Naive thymus-derived CD4-positive, alpha-beta T cell (primary cell): ENCODE measurements around the gene GPR107. TPM values are rescaled to one million over a fixed set of nuclear protein-coding genes. Genes with fewer than 3 reads are reported as not detected.

Source experiments
- ATAC-seq: fragments of 150-1000 bp; cut with Tn5 transposase; 2 replicates; pipeline ENCODE4 v1.10.0; 2021; ENCODE audit warnings: mild to moderate bottlenecking, moderate library complexity
- CTCF ChIA-PET: fragments of 350-600 bp; sonication (Branson Sonifier 250); formaldehyde crosslinking; loops from one replicate; lab custom pipeline; 2021; ENCODE audit warnings: antibody characterized with exemption; lab: Charles Lee
- POLR2A ChIA-PET: fragments of 350-600 bp; sonication (Branson Sonifier 250); formaldehyde crosslinking; loops from one replicate; lab custom pipeline; 2021; ENCODE audit warnings: antibody characterized with exemption, inconsistent platforms; lab: Charles Lee
- DNase-seq, 9 donors: peaks; one replicate each; pipeline versions ENCODE4 v3.0.0 to v3.0.0-alpha.2; 2020 to 2022; ENCODE audit warnings: mixed read lengths in 1 of 9
- H3K27ac ChIP-seq: one replicate; pipeline ENCODE4 v1.7.0; 2013; ENCODE audit warnings: mild to moderate bottlenecking, low read depth, low read length, moderate library complexity
- H3K27me3 ChIP-seq, 2 donors: one replicate each; pipeline ENCODE4 v1.7.0; 2013; ENCODE audit warnings: low read length in 2 of 2, mild to moderate bottlenecking in 2 of 2, moderate library complexity in 2 of 2; ENCODE audit not compliant: control insufficient read depth in 2 of 2, insufficient read depth in 2 of 2
- H3K36me3 ChIP-seq, 3 experiments: 1 replicate in 2 of 3; 2 replicates in 1 of 3; pipeline ENCODE4 v1.7.0; 2013; ENCODE audit warnings: low read length in 3 of 3, mild to moderate bottlenecking in 3 of 3, moderate library complexity in 1 of 3; ENCODE audit not compliant: insufficient read depth in 3 of 3, control insufficient read depth in 2 of 3
- H3K4me1 ChIP-seq, 2 donors: one replicate each; pipeline ENCODE4 v1.7.0; 2013; ENCODE audit warnings: low read length in 2 of 2, mild to moderate bottlenecking in 2 of 2, moderate library complexity in 1 of 2; ENCODE audit not compliant: control insufficient read depth in 2 of 2, insufficient read depth in 2 of 2
- H3K4me3 ChIP-seq: 2 replicates; pipeline ENCODE4 v1.7.0; 2013; ENCODE audit warnings: mild to moderate bottlenecking, low read length
- H3K9me3 ChIP-seq, 3 experiments: 1 replicate in 2 of 3; 2 replicates in 1 of 3; pipeline ENCODE4 v1.7.0; 2013; ENCODE audit warnings: low read length in 3 of 3; ENCODE audit not compliant: control insufficient read depth in 2 of 3
- H3K27ac Mint-ChIP-seq, 9 donors: one replicate each; pipeline ENCODE4 v1.8.0; 2020 to 2022; ENCODE audit warnings: mixed read lengths in 9 of 9, mild to moderate bottlenecking in 8 of 9, moderate library complexity in 5 of 9, inconsistent platforms in 2 of 9
- H3K27me3 Mint-ChIP-seq, 5 donors: one replicate each; pipeline ENCODE4 v1.8.0; 2021 to 2022; ENCODE audit warnings: mixed read lengths in 5 of 5, mild to moderate bottlenecking in 1 of 5
- H3K36me3 Mint-ChIP-seq, 5 donors: one replicate each; pipeline ENCODE4 v1.8.0; 2020 to 2022; ENCODE audit warnings: mixed read lengths in 5 of 5, mild to moderate bottlenecking in 3 of 5, inconsistent platforms in 1 of 5
- H3K4me1 Mint-ChIP-seq, 7 donors: one replicate each; pipeline ENCODE4 v1.8.0; 2020 to 2022; ENCODE audit warnings: mixed read lengths in 7 of 7, mild to moderate bottlenecking in 3 of 7, inconsistent platforms in 1 of 7
- H3K4me3 Mint-ChIP-seq, 10 donors: one replicate each; pipeline ENCODE4 v1.8.0; 2020 to 2022; ENCODE audit warnings: mild to moderate bottlenecking in 10 of 10, mixed read lengths in 10 of 10, moderate library complexity in 6 of 10, inconsistent platforms in 2 of 10
- H3K9me3 Mint-ChIP-seq, 11 donors: one replicate each; pipeline ENCODE4 v1.8.0; 2020 to 2022; ENCODE audit warnings: mixed read lengths in 11 of 11, mild to moderate bottlenecking in 4 of 11, inconsistent platforms in 1 of 11, moderate library complexity in 1 of 11
- intact Hi-C, 2 donors: fragments of 100-400 bp; cut with micrococcal nuclease; formaldehyde crosslinking; loops; one replicate each; pipeline ENCODE4 v1.15.1; 2023
- polyA plus RNA-seq, 2 donors: library from polyadenylated mRNA; unstranded; fragments of 300-500 nt; fragmentation: Illumina TruSeq; gene quantifications; one replicate each; pipeline ENCODE4 v1.2.3, GENCODE V29; 2021
- total RNA-seq, 6 experiments: library from RNA in 5 of 6; stranded (reverse) in 5 of 6; gene quantifications; 1 replicate in 5 of 6; 2 replicates in 1 of 6; pipeline ENCODE4 v1.2.3 and lab custom pipeline; 2021 to 2026

The GPR107 gene
- total and polyA plus RNA-seq, 7 experiments from 2014 or later, result 2.8 to 24.0 (median 21.9) TPM

DNA sequence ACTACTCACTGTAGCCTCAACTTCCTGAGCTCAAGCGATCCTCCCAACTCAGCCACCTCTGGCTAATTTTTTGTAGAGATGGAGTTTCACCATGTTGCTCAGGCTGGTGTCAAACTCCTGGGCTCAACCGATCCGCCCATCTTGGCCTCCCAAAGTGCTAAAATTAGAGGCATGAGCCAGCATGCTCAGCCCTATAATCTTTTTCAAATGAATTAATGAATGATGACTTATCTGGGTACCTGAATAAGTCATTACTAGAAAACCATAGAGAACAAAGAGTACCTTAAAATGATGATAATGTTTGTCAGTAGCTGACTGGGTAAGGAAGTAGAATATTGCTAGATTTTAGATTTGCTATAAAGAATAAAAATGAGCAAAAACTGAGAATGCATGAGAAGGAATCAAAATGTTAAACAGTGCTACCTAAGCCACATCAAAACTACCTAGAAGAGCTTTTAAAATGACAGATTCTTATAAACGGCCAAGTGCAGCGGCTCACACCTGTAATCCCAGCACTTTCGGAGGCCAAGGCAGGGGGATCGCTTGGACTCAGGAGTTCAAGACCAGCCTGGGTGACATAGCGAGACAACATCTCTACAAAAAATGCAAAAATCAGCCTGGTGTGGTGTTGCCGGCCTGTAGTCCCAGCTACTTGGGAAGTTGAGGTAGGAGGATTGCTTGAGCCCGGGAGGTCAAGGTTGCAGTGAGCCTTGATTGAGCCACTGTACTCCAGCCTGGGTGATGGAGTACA lies 24.3 kb upstream of the GPR107 start:
- DNase-seq, result no peak
- peak overlapping the region; percentile 58 to 89 (median 74) for H3K4me3 Mint-ChIP-seq
- no peak for ATAC-seq

DNA sequence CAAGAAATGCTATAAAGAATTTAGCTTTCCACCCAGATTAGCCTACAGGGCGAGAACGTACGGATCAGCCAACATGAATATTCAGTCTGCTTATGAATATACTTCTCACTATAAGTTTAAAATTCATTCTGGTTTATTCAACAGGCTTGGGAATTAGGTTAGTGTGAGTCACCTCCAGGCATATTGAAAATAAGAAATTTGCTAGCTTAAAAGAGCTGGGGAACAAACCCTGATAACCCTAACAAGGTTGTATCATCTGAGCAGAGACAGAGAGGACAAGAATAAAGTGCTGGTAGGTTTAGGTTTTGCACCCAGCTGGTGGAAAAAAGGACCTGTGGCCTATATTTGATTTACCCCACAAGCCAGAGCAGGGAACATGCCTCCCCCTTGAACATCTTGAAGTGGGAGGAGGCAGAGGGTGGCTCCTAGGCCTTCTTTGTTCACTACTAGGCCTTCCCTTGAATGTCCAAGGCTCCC lies 23.0 kb upstream of the GPR107 start:
- Histone ChIP-seq H3K4me3 (peak overlapping the region; percentile 3), H3K36me3 (peaks cover 0 to 9% (median 0%) of the 10 kb centered on the region in 3 experiments), H3K27ac (peak overlapping the region; percentile 63), H3K4me1 (peaks cover 75 to 94% of the 10 kb centered on the region in 2 donors), H3K9me3 (no peaks in the 10 kb centered on the region), H3K27me3 (no peaks in the 10 kb centered on the region)
- intact Hi-C loops, result no loop called here
- ATAC-seq, result peak; percentile 12
- CTCF ChIA-PET, result interaction anchor here (0.7 kb wide), 2 partner anchors 9 to 31 kb away, joined by 5 to 6 read pairs; no protein-coding TSS in a partner anchor
- peaks cover 0 to 7% (median 0%) of the 10 kb centered on the region in 11 donors for H3K9me3 Mint-ChIP-seq
- peak overlapping the region; percentile 81 to 98 (median 92) for H3K27ac Mint-ChIP-seq
- peaks cover 68 to 95% (median 90%) of the 10 kb centered on the region in 7 donors for H3K4me1 Mint-ChIP-seq
- peak overlapping the region; percentile 29 to 89 (median 76) for H3K4me3 Mint-ChIP-seq
- peaks cover 4 to 30% (median 18%) of the 10 kb centered on the region in 5 donors for H3K36me3 Mint-ChIP-seq
- peak in 1 of 9 donors; percentile 31 for DNase-seq
- H3K27me3 Mint-ChIP-seq, result no peaks in the 10 kb centered on the region
- POLR2A ChIA-PET, result interaction anchor here (0.6 to 6.8 kb wide), 9 partner anchors 9 to 223 kb away, joined by 3 to 45 read pairs (median 3); partner anchors contain the start of genes FNBP1 and GPR107

More for the DNA sequence above, 24.3 kb upstream of the GPR107 start:
- Mint-ChIP-seq H3K9me3 (peaks cover 0 to 7% (median 0%) of the 10 kb centered on the region in 11 donors), H3K27me3 (no peaks in the 10 kb centered on the region), H3K27ac (peak overlapping the region; percentile 47 to 98 (median 77)), H3K4me1 (peaks cover 60 to 95% (median 88%) of the 10 kb centered on the region in 7 donors), H3K36me3 (peaks cover 4 to 23% (median 14%) of the 10 kb centered on the region in 5 donors)
- intact Hi-C loops, result loop anchor here (1.0 to 2.0 kb wide), 4 partner anchors 8 to 39 kb away; partner anchors contain the start of gene FNBP1 (in 1 of the 2)
- peak overlapping the region; percentile 21 for H3K4me3 ChIP-seq
- no peaks in the 10 kb centered on the region for H3K27me3 ChIP-seq
- CTCF ChIA-PET, result no interaction called here
- no peaks in the 10 kb centered on the region for H3K9me3 ChIP-seq
- H3K36me3 ChIP-seq, result peaks cover 0 to 9% (median 0%) of the 10 kb centered on the region in 3 experiments
- peaks cover 66 to 93% of the 10 kb centered on the region in 2 donors for H3K4me1 ChIP-seq
- POLR2A ChIA-PET, result interaction anchor here (0.5 to 6.8 kb wide), 5 partner anchors 11 to 180 kb away, joined by 3 to 45 read pairs (median 5); partner anchors contain the start of gene FNBP1
- H3K27ac ChIP-seq, result peak overlapping the region; percentile 63

DNA sequence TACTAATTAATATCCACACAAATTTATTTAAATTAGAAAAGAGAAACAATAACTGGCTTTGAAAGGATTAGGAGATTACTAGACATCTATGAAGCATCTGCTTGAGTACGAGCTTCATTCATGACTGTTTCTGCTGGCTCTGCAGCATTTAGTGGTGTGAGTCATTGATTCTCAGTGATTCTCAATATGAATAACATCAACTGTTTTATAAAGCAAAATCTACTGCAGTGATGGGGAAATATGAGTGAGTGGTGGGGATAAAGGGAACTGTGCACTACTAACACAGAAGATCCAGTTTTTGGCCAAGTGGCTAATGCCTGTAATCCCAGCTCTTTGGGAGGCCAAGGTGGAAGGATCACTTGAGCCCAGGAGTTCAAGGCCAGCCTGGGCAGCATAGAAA lies 19.1 kb upstream of the GPR107 start:
- Histone ChIP-seq H3K27ac (no peak overlapping the region), H3K4me3 (no peak overlapping the region), H3K9me3 (no peaks in the 10 kb centered on the region), H3K27me3 (no peaks in the 10 kb centered on the region), H3K36me3 (no peaks in the 10 kb centered on the region), H3K4me1 (peaks cover 79 to 84% of the 10 kb centered on the region in 2 donors)
- ATAC-seq, result peak; percentile 28
- Mint-ChIP-seq H3K27ac (peak overlapping the region; percentile 51 to 98 (median 90)), H3K9me3 (peaks cover 0 to 2% (median 0%) of the 10 kb centered on the region in 11 donors), H3K4me1 (peaks cover 60 to 90% (median 88%) of the 10 kb centered on the region in 7 donors), H3K36me3 (peaks cover 0 to 17% (median 4%) of the 10 kb centered on the region in 5 donors), H3K27me3 (no peaks in the 10 kb centered on the region), H3K4me3 (peak overlapping the region; percentile 2 to 100 (median 52))
- intact Hi-C loops, result no loop called here
- ChIA-PET CTCF (no interaction called here), POLR2A (interaction anchor here (0.8 to 1.4 kb wide), 2 partner anchors 34 to 146 kb away, joined by 5 read pairs; no protein-coding TSS in a partner anchor)
- no peak for DNase-seq

DNA sequence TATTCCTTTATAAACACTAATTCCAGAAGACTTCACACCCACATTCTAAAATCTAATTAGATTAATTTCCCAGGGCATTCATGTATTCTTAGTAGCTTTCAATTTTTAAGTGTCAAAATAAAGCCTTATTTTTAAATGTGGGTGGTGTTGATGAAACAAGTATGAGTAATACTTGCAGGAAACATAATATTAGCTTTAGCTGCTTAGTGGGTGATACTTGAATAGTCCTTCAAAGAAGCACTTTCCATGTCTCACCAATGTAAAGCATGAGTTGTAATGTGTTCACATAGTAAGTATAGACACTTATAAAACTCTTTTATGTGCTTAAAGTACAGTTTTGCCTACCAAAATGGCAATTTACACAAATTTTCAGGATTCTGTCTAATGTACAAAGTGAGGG lies 17.6 kb upstream of the GPR107 start:
- intact Hi-C loops, result no loop called here
- DNase-seq, result no peak
- H3K4me3 Mint-ChIP-seq, result peak overlapping the region; percentile 29 to 100 (median 86)
- H3K9me3 Mint-ChIP-seq, result peaks cover 0 to 2% (median 0%) of the 10 kb centered on the region in 11 donors
- Histone ChIP-seq H3K27ac (peak overlapping the region; percentile 14), H3K9me3 (no peaks in the 10 kb centered on the region), H3K36me3 (no peaks in the 10 kb centered on the region), H3K27me3 (no peaks in the 10 kb centered on the region), H3K4me3 (peak overlapping the region; percentile 18), H3K4me1 (peaks cover 66 to 69% of the 10 kb centered on the region in 2 donors)
- ChIA-PET POLR2A (interaction anchor here (0.6 to 1.1 kb wide), 5 partner anchors 9 to 272 kb away, joined by 3 to 5 read pairs (median 4); no protein-coding TSS in a partner anchor), CTCF (interaction anchor here (1.0 kb wide), 1 partner anchor 139 kb away, joined by 3 read pairs; no protein-coding TSS in a partner anchor)
- peak overlapping the region; percentile 67 to 98 (median 95) for H3K27ac Mint-ChIP-seq
- peaks cover 57 to 88% (median 76%) of the 10 kb centered on the region in 7 donors for H3K4me1 Mint-ChIP-seq
- no peaks in the 10 kb centered on the region for H3K27me3 Mint-ChIP-seq
- ATAC-seq, result no peak
- H3K36me3 Mint-ChIP-seq, result peaks cover 0 to 26% (median 4%) of the 10 kb centered on the region in 5 donors

DNA sequence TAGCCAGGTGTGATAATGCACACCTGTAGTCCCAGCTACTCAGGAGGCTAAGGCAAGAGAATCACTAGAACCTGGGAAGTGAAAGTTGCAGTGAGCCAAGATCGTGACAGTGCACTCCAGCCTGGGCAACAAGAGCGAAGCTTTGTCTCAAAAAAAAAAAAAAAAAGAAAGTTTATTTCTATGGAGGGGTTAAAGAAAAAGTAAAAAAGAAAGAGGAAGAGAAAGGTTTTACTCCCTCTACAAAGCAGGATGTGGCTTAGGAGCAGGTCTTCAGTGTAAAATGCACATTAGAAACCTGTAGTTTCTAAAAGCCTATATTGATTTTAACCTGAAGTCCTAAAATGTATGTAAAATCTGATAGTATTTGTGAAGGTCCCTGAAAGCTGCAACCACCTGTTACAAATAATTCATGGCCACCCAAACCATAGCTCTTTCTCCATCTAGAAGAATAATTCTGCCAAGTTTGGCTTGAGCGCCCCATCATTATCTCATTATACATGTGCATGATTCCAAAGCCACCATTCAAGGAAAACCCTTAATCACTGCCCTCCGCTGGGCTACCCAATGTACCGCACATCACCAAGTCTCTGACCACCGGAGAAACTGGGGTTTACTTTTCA lies 14.1 kb upstream of the GPR107 start:
- H3K27ac ChIP-seq, result peak overlapping the region; percentile 96
- H3K9me3 ChIP-seq, result no peaks in the 10 kb centered on the region
- Mint-ChIP-seq H3K4me1 (peaks cover 46 to 81% (median 64%) of the 10 kb centered on the region in 7 donors), H3K9me3 (peaks cover 0 to 9% (median 0%) of the 10 kb centered on the region in 11 donors), H3K36me3 (peaks cover 6 to 34% (median 8%) of the 10 kb centered on the region in 5 donors), H3K4me3 (peak overlapping the region; percentile 93 to 100 (median 99)), H3K27me3 (peaks cover 0 to 5% (median 0%) of the 10 kb centered on the region in 5 donors), H3K27ac (peak overlapping the region; percentile 90 to 98 (median 95))
- H3K4me1 ChIP-seq, result peaks cover 50 to 52% of the 10 kb centered on the region in 2 donors
- ChIA-PET CTCF (interaction anchor here (0.6 to 1.7 kb wide), 13 partner anchors 9 to 1160 kb away, joined by 3 to 8 read pairs (median 4); partner anchors contain the start of gene GPR107), POLR2A (interaction anchor here (0.7 to 5.7 kb wide), 20 partner anchors 8 to 873 kb away, joined by 3 to 51 read pairs (median 5); partner anchors contain the start of gene GPR107)
- DNase-seq (peak in 6 of 9 donors; percentile 40 to 66 (median 55)), ATAC-seq (no peak)
- H3K4me3 ChIP-seq, result peak overlapping the region; percentile 54
- intact Hi-C loops, result loop anchor here (1.0 to 10.0 kb wide), 11 partner anchors 13 to 1358 kb away; partner anchors contain the start of genes C9orf78 (in 1 of the 2), CRAT (in 1 of the 2), GPR107 (in 1 of the 2) and PTPA (in 1 of the 2)
- H3K27me3 ChIP-seq, result no peaks in the 10 kb centered on the region
- peaks cover 0 to 12% (median 0%) of the 10 kb centered on the region in 3 experiments for H3K36me3 ChIP-seq
